ENCODE results near the gene VGF. TPM values are rescaled to one million over a fixed set of nuclear protein-coding genes. Genes with fewer than 3 reads are reported as not detected.

VGF gene
- polyA plus RNA-seq, 1 donor (not counting 4 experiments of a cell fraction or from before 2014, with no cell fraction given): 0.04 TPM

DNA sequence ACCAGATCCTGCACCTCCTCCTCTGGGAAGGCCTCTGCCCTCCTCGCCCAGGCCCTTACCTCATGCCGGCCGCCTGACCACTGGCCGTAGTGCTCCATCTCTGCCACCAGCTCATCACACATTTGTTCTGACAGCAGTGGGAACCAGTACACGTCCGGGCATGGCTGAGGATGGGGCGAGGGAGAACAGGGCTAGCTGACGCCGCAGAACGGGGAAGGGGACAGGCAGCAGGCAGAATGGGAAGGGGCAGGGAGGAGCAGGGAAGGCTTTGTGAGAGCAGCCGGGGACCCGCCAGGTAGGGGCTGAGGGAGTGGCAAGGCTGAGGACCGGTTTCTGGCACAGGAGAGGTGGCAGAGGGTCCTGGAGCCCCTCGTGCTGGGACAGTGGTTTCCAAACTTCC, 43.4 kb upstream of the VGF start:
- no peaks in the 10 kb centered on the region for H3K9me1 ChIP-seq (ENCODE audit: control insufficient read depth, extremely low read depth, insufficient read depth, low read length)
- H3K9me3 ChIP-seq (ENCODE audit: control insufficient read depth, low read depth, low read length): no peaks in the 10 kb centered on the region
- TF ChIP-seq EZH2 (IDR thresholded peaks at IDR 0.05; ENCODE audit: low read length): no peak
- TF ChIP-seq, protein P1, sequence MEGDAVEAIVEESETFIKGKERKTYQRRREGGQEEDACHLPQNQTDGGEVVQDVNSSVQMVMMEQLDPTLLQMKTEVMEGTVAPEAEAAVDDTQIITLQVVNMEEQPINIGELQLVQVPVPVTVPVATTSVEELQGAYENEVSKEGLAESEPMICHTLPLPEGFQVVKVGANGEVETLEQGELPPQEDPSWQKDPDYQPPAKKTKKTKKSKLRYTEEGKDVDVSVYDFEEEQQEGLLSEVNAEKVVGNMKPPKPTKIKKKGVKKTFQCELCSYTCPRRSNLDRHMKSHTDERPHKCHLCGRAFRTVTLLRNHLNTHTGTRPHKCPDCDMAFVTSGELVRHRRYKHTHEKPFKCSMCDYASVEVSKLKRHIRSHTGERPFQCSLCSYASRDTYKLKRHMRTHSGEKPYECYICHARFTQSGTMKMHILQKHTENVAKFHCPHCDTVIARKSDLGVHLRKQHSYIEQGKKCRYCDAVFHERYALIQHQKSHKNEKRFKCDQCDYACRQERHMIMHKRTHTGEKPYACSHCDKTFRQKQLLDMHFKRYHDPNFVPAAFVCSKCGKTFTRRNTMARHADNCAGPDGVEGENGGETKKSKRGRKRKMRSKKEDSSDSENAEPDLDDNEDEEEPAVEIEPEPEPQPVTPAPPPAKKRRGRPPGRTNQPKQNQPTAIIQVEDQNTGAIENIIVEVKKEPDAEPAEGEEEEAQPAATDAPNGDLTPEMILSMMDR (optimal IDR thresholded peaks at IDR 0.05 in 1 of 3, IDR thresholded peaks at IDR 0.05 in 1 of 3, conservative IDR thresholded peaks at IDR 0.05 in 1 of 3; ENCODE audit: extremely low read depth in 1 of 3, insufficient read depth in 2 of 3, low read length in 3 of 3): no peak
- peaks cover 11 to 34% of the 10 kb centered on the region in 2 experiments for H3K36me3 ChIP-seq (ENCODE audit: control insufficient read depth in 2 of 2, extremely low read depth in 1 of 2, insufficient read depth in 2 of 2, low read length in 2 of 2)
- FAIRE-seq (no peak), DNase-seq (ENCODE audit: low read depth, low spot score) (no peak)
- no peak overlapping the region for H3K4me2 ChIP-seq (ENCODE audit: control insufficient read depth, extremely low read depth, insufficient read depth, low read depth, low read length)
- H3K79me2 ChIP-seq (ENCODE audit: control insufficient read depth, insufficient read depth, low read length): no peaks in the 10 kb centered on the region
- no peak overlapping the region for H3K27ac ChIP-seq (ENCODE audit: control insufficient read depth, insufficient read depth, low read length)
- no peaks in the 10 kb centered on the region for H4K20me1 ChIP-seq (ENCODE audit: control insufficient read depth, extremely low read depth, insufficient read depth, low read length)
- no peaks in the 10 kb centered on the region for H3K27me3 ChIP-seq (ENCODE audit: control insufficient read depth, extremely low read depth, insufficient read depth, low read length)
- no peaks in the 10 kb centered on the region for H3K4me1 ChIP-seq (ENCODE audit: control insufficient read depth, extremely low read depth, insufficient read depth, low read length)
- no peak overlapping the region for H2AFZ ChIP-seq (ENCODE audit: control insufficient read depth, low read length)
- dilution Hi-C loops (cut with MboI; ENCODE audit: extremely low pct_ligation_motif_present, low sequenced_read_pairs): no loop called here
- H3K4me3 ChIP-seq (ENCODE audit: control insufficient read depth in 2 of 3, extremely low read depth in 1 of 3, insufficient read depth in 2 of 3, low read depth in 1 of 3, low read length in 3 of 3): no peak overlapping the region
- H3K9ac ChIP-seq (ENCODE audit: control insufficient read depth, extremely low read depth, insufficient read depth, low read length): no peak overlapping the region

DNA sequence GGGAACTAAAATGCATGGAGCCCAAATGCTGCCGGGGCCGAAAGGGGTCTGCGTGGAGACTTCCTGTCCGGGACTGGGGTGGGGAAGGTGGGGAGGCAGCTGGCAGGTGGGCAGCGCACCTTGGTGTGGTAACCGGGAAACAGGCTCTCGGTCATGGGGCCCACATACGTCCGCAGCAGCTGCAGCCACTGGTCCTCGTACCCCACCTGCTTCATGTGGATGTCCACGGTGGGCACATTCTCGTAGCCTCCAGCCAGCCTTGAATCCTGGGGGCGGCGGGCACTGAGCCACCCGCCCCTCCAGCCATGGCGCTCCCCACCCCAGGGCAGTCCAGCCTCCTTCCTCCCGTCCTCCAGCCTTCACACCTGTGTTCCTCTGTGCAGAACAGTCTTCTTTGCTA, 42.1 kb upstream of the VGF start:
- dilution Hi-C loops (cut with MboI; ENCODE audit: extremely low pct_ligation_motif_present, low sequenced_read_pairs): no loop called here
- no peak overlapping the region for H2AFZ ChIP-seq (ENCODE audit: control insufficient read depth, low read length)
- H3K79me2 ChIP-seq (ENCODE audit: control insufficient read depth, insufficient read depth, low read length): no peaks in the 10 kb centered on the region
- peaks cover 11 to 27% of the 10 kb centered on the region in 2 experiments for H3K36me3 ChIP-seq (ENCODE audit: control insufficient read depth in 2 of 2, extremely low read depth in 1 of 2, insufficient read depth in 2 of 2, low read length in 2 of 2)
- no peaks in the 10 kb centered on the region for H3K9me1 ChIP-seq (ENCODE audit: control insufficient read depth, extremely low read depth, insufficient read depth, low read length)
- no peak overlapping the region for H3K4me3 ChIP-seq (ENCODE audit: control insufficient read depth in 2 of 3, extremely low read depth in 1 of 3, insufficient read depth in 2 of 3, low read depth in 1 of 3, low read length in 3 of 3)
- no peak for DNase-seq (ENCODE audit: low read depth, low spot score)
- TF ChIP-seq EZH2 (IDR thresholded peaks at IDR 0.05; ENCODE audit: low read length): no peak
- TF ChIP-seq, protein P1 (optimal IDR thresholded peaks at IDR 0.05 in 1 of 3, IDR thresholded peaks at IDR 0.05 in 1 of 3, conservative IDR thresholded peaks at IDR 0.05 in 1 of 3; ENCODE audit: extremely low read depth in 1 of 3, insufficient read depth in 2 of 3, low read length in 3 of 3): no peak
- H3K27ac ChIP-seq (ENCODE audit: control insufficient read depth, insufficient read depth, low read length): no peak overlapping the region
- H3K9me3 ChIP-seq (ENCODE audit: control insufficient read depth, low read depth, low read length): no peaks in the 10 kb centered on the region
- H3K9ac ChIP-seq (ENCODE audit: control insufficient read depth, extremely low read depth, insufficient read depth, low read length): no peak overlapping the region
- no peaks in the 10 kb centered on the region for H3K4me1 ChIP-seq (ENCODE audit: control insufficient read depth, extremely low read depth, insufficient read depth, low read length)
- H3K27me3 ChIP-seq (ENCODE audit: control insufficient read depth, extremely low read depth, insufficient read depth, low read length): peaks cover 11% of the 10 kb centered on the region
- no peak for FAIRE-seq
- no peaks in the 10 kb centered on the region for H4K20me1 ChIP-seq (ENCODE audit: control insufficient read depth, extremely low read depth, insufficient read depth, low read length)
- H3K4me2 ChIP-seq (ENCODE audit: control insufficient read depth, extremely low read depth, insufficient read depth, low read depth, low read length): no peak overlapping the region
